A549 (cell line): ENCODE measurements around the gene PDCL2. TPM values are rescaled to one million over a fixed set of nuclear protein-coding genes. Genes with fewer than 3 reads are reported as not detected.

ENCODE experiments used
- ATAC-seq, 2 experiments: fragments of 200-7000 bp in 1 of 2; fragments of >200 bp in 1 of 2; cut with Nextera tagmentation in 1 of 2; cut with Tn5 transposase in 1 of 2; 3 replicates each; pipeline versions ENCODE4 v1.8.0 to v1.9.1; 2018 to 2020; ENCODE audit warnings: mild to moderate bottlenecking in 1 of 2, moderate library complexity in 1 of 2
- CTCF ChIA-PET: fragments of 300-600 bp; sonication (Branson Sonifier 250); formaldehyde crosslinking; extraction: SDS; loops from one replicate; lab custom pipeline; 2021; ENCODE audit warnings: antibody characterized with exemption, inconsistent platforms; lab: Yijun Ruan, JAX
- POLR2A ChIA-PET: fragments of 350-600 bp; formaldehyde crosslinking; extraction: SDS; loops from one replicate; lab custom pipeline; 2021; ENCODE audit warnings: antibody characterized with exemption, inconsistent platforms; lab: Yijun Ruan, JAX
- DNase-seq, 2 experiments: peaks; one replicate each; pipeline versions ENCODE4 v3.0.0 to v3.0.0-alpha.2; 2011 to 2016; ENCODE audit warnings: low read depth in 1 of 2, low spot score in 1 of 2
- FAIRE-seq: peaks from 2 replicates; lab custom pipeline; 2011; peaks lifted over from hg19 to GRCh38; lab: Jason Lieb, UNC
- H3K27ac ChIP-seq, 2 experiments: fragments of >200 bp; sonication (Bioruptor Twin); formaldehyde crosslinking; 3 replicates each; pipeline ENCODE4 v1.5.1; 2016 to 2017
- H3K4me1 ChIP-seq: fragments of >200 bp; sonication (Bioruptor Twin); formaldehyde crosslinking; 3 replicates; pipeline ENCODE4 v1.6.1; 2016
- H3K4me2 ChIP-seq: fragments of >200 bp; sonication (Bioruptor Twin); formaldehyde crosslinking; 3 replicates; pipeline ENCODE4 v1.6.1; 2016
- H3K4me3 ChIP-seq: fragments of >200 bp; sonication (Bioruptor Twin); formaldehyde crosslinking; 3 replicates; pipeline ENCODE4 v1.5.1; 2016
- H3K9me3 ChIP-seq: fragments of >200 bp; sonication (Bioruptor Twin); formaldehyde crosslinking; 3 replicates; pipeline ENCODE4 v1.6.1; 2016
- ATOH8 ChIP-seq: fragments of 250-450 bp; sonication (Bioruptor Pico); IDR thresholded peaks from 2 replicates; pipeline ENCODE4 v1.5.0; 2020; ENCODE audit warnings: low read depth, mild to moderate bottlenecking, moderate library complexity
- BHLHE40 ChIP-seq: IDR thresholded peaks from 2 replicates; pipeline ENCODE4 v1.6.1; 2012; ENCODE audit warnings: low read depth, low read length, inconsistent platforms
- CBX2 ChIP-seq: fragments of 200-600 bp; sonication (generic); IDR thresholded peaks from 2 replicates; pipeline ENCODE4 v1.6.1; 2016; ENCODE audit warnings: low read depth, mild to moderate bottlenecking, borderline replicate concordance
- CEBPB ChIP-seq, 2 experiments: fragments of >200 bp in 1 of 2; sonication (Bioruptor Twin) in 1 of 2; formaldehyde crosslinking in 1 of 2; IDR thresholded peaks; 2 replicates each; pipeline ENCODE4 v1.6.1; 2012 to 2016
- E2F6 ChIP-seq: IDR thresholded peaks from 2 replicates; pipeline ENCODE4 v1.6.1; 2012; ENCODE audit warnings: low read depth, borderline replicate concordance
- ELK1 ChIP-seq: fragments of 150-350 bp; IDR thresholded peaks from 2 replicates; pipeline ENCODE4 v1.6.1; 2014; ENCODE audit warnings: low read depth, mild to moderate bottlenecking, low read length
- EP300 ChIP-seq, 2 experiments: fragments of >200 bp; sonication (Bioruptor Twin); formaldehyde crosslinking; IDR thresholded peaks; 2 replicates in 1 of 2; 3 replicates in 1 of 2; pipeline ENCODE4 v1.6.1; 2016 to 2017
- GATA3 ChIP-seq: IDR thresholded peaks from 2 replicates; pipeline ENCODE4 v1.6.1; 2012; ENCODE audit warnings: borderline replicate concordance
- MAZ ChIP-seq: fragments of 150-350 bp; IDR thresholded peaks from 2 replicates; pipeline ENCODE4 v1.6.1; 2014; ENCODE audit warnings: antibody characterized with exemption, low read depth, low read length, borderline replicate concordance
- NPAS2 ChIP-seq: fragments of 250-450 bp; sonication (Bioruptor Pico); IDR thresholded peaks from 2 replicates; pipeline ENCODE4 v1.8.0; 2022; ENCODE audit warnings: mild to moderate bottlenecking, moderate library complexity, borderline replicate concordance
- PHF8 ChIP-seq: fragments of 200-600 bp; sonication (generic); IDR thresholded peaks from 2 replicates; pipeline ENCODE4 v1.6.1; 2016; ENCODE audit warnings: low read depth, mild to moderate bottlenecking, antibody characterized with exemption, moderate library complexity, borderline replicate concordance
- POLR2A ChIP-seq: IDR thresholded peaks from 2 replicates; pipeline ENCODE4 v1.6.1; 2012; ENCODE audit warnings: mild to moderate bottlenecking, low read length
- POLR2AphosphoS2 ChIP-seq: conservative IDR thresholded peaks from 2 replicates; pipeline ENCODE4 v1.6.1; 2012; ENCODE audit warnings: low read length, improper control_type of control experiment, inconsistent platforms
- RAD21 ChIP-seq, 2 experiments: fragments of >200 bp in 1 of 2; sonication (Bioruptor Twin) in 1 of 2; formaldehyde crosslinking in 1 of 2; IDR thresholded peaks in 1 of 2; conservative IDR thresholded peaks in 1 of 2; 2 replicates in 1 of 2; 3 replicates in 1 of 2; pipeline ENCODE4 v1.6.1; 2012 to 2018; ENCODE audit warnings: inconsistent platforms in 1 of 2
- RARB ChIP-seq: fragments of 250-450 bp; sonication (Bioruptor Pico); IDR thresholded peaks from 2 replicates; pipeline ENCODE4 v1.8.0; 2021; ENCODE audit warnings: mild to moderate bottlenecking, moderate library complexity
- RCOR1 ChIP-seq: fragments of 150-350 bp; IDR thresholded peaks from 2 replicates; pipeline ENCODE4 v1.6.1; 2014; ENCODE audit warnings: antibody characterized with exemption, low read length, low read depth
- REST ChIP-seq: fragments of 200-600 bp; sonication (generic); IDR thresholded peaks from 2 replicates; pipeline ENCODE4 v1.6.1; 2016; ENCODE audit warnings: antibody characterized with exemption, mild to moderate bottlenecking, moderate library complexity
- TP53 ChIP-seq: fragments of 250-450 bp; sonication (Bioruptor Pico); IDR thresholded peaks from 2 replicates; pipeline ENCODE4 v1.5.0; 2021; ENCODE audit warnings: mild to moderate bottlenecking, moderate library complexity
- ZC3H11A ChIP-seq: fragments of 450-650 bp; IDR thresholded peaks from 2 replicates; pipeline ENCODE4 v1.6.1; 2014; ENCODE audit warnings: antibody characterized with exemption, mild to moderate bottlenecking
- ZNF302 ChIP-seq: fragments of 250-450 bp; sonication (Bioruptor Pico); IDR thresholded peaks from 2 replicates; pipeline ENCODE4 v1.9.0; 2021; ENCODE audit warnings: inconsistent platforms, mild to moderate bottlenecking, moderate library complexity
- WGBS: methylation state at CpG from one replicate; pipeline ENCODE4 v1.1.6; 2017; ENCODE audit errors: missing lambda C conversion rate; 5-methylcytosine and 5-hydroxymethylcytosine counted together
- polyA minus RNA-seq: library from RNA; depleted of rRNA, polyadenylated mRNA; stranded (reverse); fragments of >200 nt; gene quantifications from 2 replicates; pipeline ENCODE4 v1.2.3, GENCODE V29; 2011; rRNA and poly(A)+ RNA removed
- polyA plus RNA-seq, 4 experiments: library from polyadenylated mRNA; depleted of rRNA in 3 of 4; stranded (reverse); fragments of >200 nt; fragmentation: RNase III in 1 of 4; extraction: RNeasy Plus Mini Kit Qiagen cat#74134 plus additional on column Dnase treatment in 1 of 4; gene quantifications; 2 replicates in 3 of 4; 3 replicates in 1 of 4; pipeline ENCODE4 v1.2.3, GENCODE V29; 2011 to 2017

PDCL2 gene
- polyA plus RNA-seq (2011; rRNA removed) (not detected in 2 replicates), polyA plus RNA-seq (2017; fragmentation: RNase III; extraction: RNeasy Plus Mini Kit Qiagen cat#74134 plus additional on column Dnase treatment) (not detected in 3 replicates), polyA minus RNA-seq (not detected in 2 replicates)
- polyA plus RNA-seq (2012; cell fraction: cytosol; rRNA removed) = not detected in 2 replicates
- polyA plus RNA-seq (2012; cell fraction: nucleus; rRNA removed) = not detected in 2 replicates

- no peaks in the 10 kb centered on the region for H3K9me3 ChIP-seq
- ChIA-PET CTCF (no interaction called here), POLR2A (no interaction called here)
- ATAC-seq (no peak), FAIRE-seq (no peak)
- 80% methylated on average over 17 of the region's 24 CpGs for WGBS
- H3K4me1 ChIP-seq = no peaks in the 10 kb centered on the region
- H3K27ac ChIP-seq = no peak within 1 kb of the TSS
- no peak within 1 kb of the TSS for H3K4me3 ChIP-seq
- H3K4me2 ChIP-seq = no peak within 1 kb of the TSS
- TF ChIP-seq CBX2 (no peak), MAZ (no peak), RAD21 (conservative IDR thresholded peaks at IDR 0.05 in 1 of 2, IDR thresholded peaks at IDR 0.05 in 1 of 2) (no peak), E2F6 (no peak), CEBPB (IDR thresholded peaks at IDR 0.05) (no peak), PHF8 (no peak), ZNF302 (CRISPR knock-in tag) (no peak), GATA3 (no peak), RARB (no peak), TP53 (CRISPR knock-in tag) (no peak), NPAS2 (no peak), RCOR1 (no peak), POLR2AphosphoS2 (no peak), EP300 (IDR thresholded peaks at IDR 0.05) (no peak)
- TF ChIP-seq, all 56 proteins: peak for 0
- DNase-seq = peak in 1 of 2 experiments; percentile 3
These were observed at the start of gene PDCL2 for GRCh38 chr4:55592014-55592413. Gene PDCL2 (minus strand): TSS chr4:55592245. CDS start chr4:55592109, 136 bp downstream.

GRCh38 chr4:55637272-55637820 is 45.3 kb upstream of the PDCL2 start:
- TF ChIP-seq POLR2A = no peak
- TF ChIP-seq BHLHE40 = no peak
- TF ChIP-seq ZC3H11A = no peak
- no peak for TF ChIP-seq REST
- TF ChIP-seq ATOH8 (CRISPR knock-in tag) = no peak
- TF ChIP-seq ELK1 = no peak
- Histone ChIP-seq H3K4me1 (no peaks in the 10 kb centered on the region), H3K4me3 (no peak overlapping the region), H3K9me3 (no peaks in the 10 kb centered on the region), H3K4me2 (no peak overlapping the region), H3K27ac (no peak overlapping the region)
- ChIA-PET CTCF (interaction anchor here (0.6 kb wide), 1 partner anchor 1358 kb away, joined by 3 read pairs; no protein-coding TSS in a partner anchor), POLR2A (no interaction called here)
- FAIRE-seq (no peak), ATAC-seq (no peak), DNase-seq (no peak)
- WGBS = 46% methylated on average over 5 of the region's 12 CpGs
